Left ventricle myocardium inferior (tissue), 1 donor: Measurements from ENCODE around the gene GPC6. TPM values are rescaled to one million over a fixed set of nuclear protein-coding genes. Genes with fewer than 3 reads are reported as not detected.
A peak's percentile ranks its signal among the peaks of the same experiment; 100 is the strongest.

Experiments
- DNase-seq: peaks from one replicate; pipeline ENCODE4 v3.0.0-alpha.2; 2020
- H3K27ac ChIP-seq: fragments of 200-600 bp; replicated peaks from 2 replicates; pipeline ENCODE4 v1.8.0; 2021
- H3K27me3 ChIP-seq: fragments of 200-600 bp; 2 replicates; pipeline ENCODE4 v1.8.0; 2021; ENCODE audit warnings: low read depth
- H3K36me3 ChIP-seq: fragments of 200-600 bp; 2 replicates; pipeline ENCODE4 v1.8.0; 2021
- H3K4me1 ChIP-seq: fragments of 200-600 bp; 2 replicates; pipeline ENCODE4 v1.8.0; 2021
- H3K4me3 ChIP-seq: fragments of 200-600 bp; 2 replicates; pipeline ENCODE4 v1.8.0; 2021; ENCODE audit warnings: mild to moderate bottlenecking, moderate library complexity
- H3K9me3 ChIP-seq: fragments of 200-600 bp; replicated peaks from 2 replicates; pipeline ENCODE4 v1.8.0; 2021
- intact Hi-C: fragments of 100-400 bp; cut with micrococcal nuclease; formaldehyde crosslinking; loops from one replicate; pipeline ENCODE4 v1.11.0; 2022
- total RNA-seq: library from RNA; stranded (reverse); fragmentation: NEBNext Ultra II Directional; extraction: Animal tissue kit (Norgen Biotek cat#: 25700); gene quantifications from one replicate; pipeline ENCODE4 v1.2.1, GENCODE V29; 2021
- TF ChIP-seq, protein P1 (sequence below): fragments of 200-600 bp; IDR thresholded peaks from 2 replicates; pipeline ENCODE4 v1.8.0; 2021; ENCODE audit warnings: antibody characterized with exemption, mild to moderate bottlenecking, borderline replicate concordance
- donor health status: DM: no; HTN: yes; CAD: no; lungs with severe emphysema.

The GPC6 gene
- total RNA-seq, 1 donor from 2014 or later: 1.8 TPM

DNA sequence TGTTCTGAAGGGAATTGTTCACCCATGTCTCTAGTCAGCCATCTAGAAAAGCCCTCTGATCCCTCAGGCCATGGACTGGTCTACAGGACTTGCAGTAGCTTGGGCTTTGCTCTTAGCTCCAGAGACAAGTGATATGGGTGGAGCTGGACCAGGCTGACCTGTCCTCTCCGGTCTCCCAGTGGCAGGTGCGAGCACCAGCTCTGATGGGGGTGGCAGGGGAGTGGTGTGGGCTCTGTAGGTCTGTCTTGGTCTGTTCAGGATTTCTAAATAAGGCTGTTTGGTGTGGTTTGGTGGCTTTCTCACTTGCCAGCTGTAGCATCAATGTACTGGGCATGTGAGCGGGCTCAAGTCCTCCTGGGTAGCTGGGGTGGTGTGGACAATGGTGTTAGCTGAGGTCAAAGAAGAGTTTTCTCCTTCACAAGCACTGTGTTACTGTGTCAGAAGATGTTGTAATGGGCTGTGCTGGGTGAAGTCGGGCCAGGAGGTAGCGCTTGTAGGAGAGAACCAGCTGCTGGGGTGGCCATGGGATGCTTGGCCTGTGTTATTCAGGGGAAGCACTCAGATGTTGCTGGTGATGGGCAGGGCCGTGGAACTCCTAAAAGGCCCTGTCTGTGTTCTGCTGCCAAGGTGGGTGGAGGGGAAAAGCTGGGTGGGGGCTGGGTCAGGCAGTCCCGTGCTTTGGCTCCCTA lies 16.9 kb downstream of the GPC6 start:
- DNase-seq: no peak
- no peaks in the 10 kb centered on the region for H3K36me3 ChIP-seq
- intact Hi-C loops: no loop called here
- H3K4me1 ChIP-seq: no peaks in the 10 kb centered on the region
- H3K9me3 ChIP-seq: peaks cover 25% of the 10 kb centered on the region
- TF ChIP-seq, protein P1, sequence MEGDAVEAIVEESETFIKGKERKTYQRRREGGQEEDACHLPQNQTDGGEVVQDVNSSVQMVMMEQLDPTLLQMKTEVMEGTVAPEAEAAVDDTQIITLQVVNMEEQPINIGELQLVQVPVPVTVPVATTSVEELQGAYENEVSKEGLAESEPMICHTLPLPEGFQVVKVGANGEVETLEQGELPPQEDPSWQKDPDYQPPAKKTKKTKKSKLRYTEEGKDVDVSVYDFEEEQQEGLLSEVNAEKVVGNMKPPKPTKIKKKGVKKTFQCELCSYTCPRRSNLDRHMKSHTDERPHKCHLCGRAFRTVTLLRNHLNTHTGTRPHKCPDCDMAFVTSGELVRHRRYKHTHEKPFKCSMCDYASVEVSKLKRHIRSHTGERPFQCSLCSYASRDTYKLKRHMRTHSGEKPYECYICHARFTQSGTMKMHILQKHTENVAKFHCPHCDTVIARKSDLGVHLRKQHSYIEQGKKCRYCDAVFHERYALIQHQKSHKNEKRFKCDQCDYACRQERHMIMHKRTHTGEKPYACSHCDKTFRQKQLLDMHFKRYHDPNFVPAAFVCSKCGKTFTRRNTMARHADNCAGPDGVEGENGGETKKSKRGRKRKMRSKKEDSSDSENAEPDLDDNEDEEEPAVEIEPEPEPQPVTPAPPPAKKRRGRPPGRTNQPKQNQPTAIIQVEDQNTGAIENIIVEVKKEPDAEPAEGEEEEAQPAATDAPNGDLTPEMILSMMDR: no peak
- H3K4me3 ChIP-seq: peak overlapping the region; percentile 50
- peaks cover 14% of the 10 kb centered on the region for H3K27me3 ChIP-seq
- H3K27ac ChIP-seq: no peak overlapping the region

DNA sequence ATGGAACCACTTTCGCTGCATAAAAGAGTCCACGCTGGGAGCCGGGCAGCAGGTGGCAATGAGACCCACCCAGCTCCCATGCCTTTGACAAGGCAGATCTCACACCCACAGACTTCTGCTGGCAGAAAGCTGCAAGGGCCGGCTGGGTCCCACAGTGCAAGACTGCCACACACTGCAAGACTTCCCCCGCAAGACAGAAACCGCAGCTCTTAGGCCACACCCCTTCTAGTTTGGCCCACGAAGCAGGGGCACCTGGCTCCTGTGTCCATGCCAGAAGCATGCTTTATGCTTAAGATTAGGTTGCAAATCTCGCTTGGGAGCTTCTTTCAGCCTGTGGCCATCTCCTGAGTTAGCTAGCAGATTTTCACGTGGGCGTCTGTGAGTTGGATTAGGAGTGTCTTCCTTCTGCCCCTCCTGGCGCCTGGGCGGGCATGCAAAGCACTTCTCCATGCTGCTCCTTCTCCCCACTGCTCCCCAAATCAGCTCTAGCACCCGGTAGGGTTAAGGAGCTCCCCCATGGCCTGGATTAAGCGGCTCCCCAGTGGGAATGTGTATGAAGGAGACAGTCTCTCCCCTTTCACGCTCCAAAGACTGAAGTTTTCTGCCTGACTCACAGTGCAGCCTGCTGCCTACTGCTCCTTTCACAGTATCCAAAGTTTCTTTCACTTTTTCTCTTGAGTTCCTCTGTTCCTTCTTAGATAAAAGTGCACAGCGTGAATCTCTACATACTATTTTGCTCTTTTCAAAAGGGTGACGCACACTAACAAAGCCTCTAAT lies 17.7 kb downstream of the GPC6 start:
- H3K9me3 ChIP-seq: peaks cover 17% of the 10 kb centered on the region
- peak overlapping the region; percentile 50 for H3K4me3 ChIP-seq
- peaks cover 14% of the 10 kb centered on the region for H3K27me3 ChIP-seq
- no peaks in the 10 kb centered on the region for H3K36me3 ChIP-seq
- H3K4me1 ChIP-seq: no peaks in the 10 kb centered on the region
- no peak overlapping the region for H3K27ac ChIP-seq
- intact Hi-C loops: no loop called here
- DNase-seq: no peak
- TF ChIP-seq, protein P1: no peak

DNA sequence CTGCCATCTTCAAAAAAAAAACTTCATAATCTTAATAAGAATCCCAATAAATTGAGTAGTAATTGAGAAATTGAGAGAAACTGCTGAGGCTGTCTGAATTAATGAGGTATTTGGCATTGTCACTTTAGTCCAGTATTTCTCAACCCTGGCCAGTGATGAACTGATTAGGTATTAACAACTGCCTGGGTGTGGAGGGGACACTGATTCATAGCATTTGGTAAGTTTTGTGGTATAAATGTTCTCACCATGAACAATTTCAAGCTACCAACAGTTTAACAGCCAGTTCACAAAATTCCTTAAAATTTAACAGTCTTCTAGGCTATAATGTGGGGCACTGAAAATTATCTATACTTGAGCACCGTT lies 18.3 kb downstream of the GPC6 start:
- peaks cover 11% of the 10 kb centered on the region for H3K9me3 ChIP-seq
- intact Hi-C loops: no loop called here
- H3K4me1 ChIP-seq: no peaks in the 10 kb centered on the region
- H3K27me3 ChIP-seq: peaks cover 14% of the 10 kb centered on the region
- H3K36me3 ChIP-seq: no peaks in the 10 kb centered on the region
- peak overlapping the region; percentile 50 for H3K4me3 ChIP-seq
- DNase-seq: no peak
- H3K27ac ChIP-seq: no peak overlapping the region
- TF ChIP-seq, protein P1: no peak

DNA sequence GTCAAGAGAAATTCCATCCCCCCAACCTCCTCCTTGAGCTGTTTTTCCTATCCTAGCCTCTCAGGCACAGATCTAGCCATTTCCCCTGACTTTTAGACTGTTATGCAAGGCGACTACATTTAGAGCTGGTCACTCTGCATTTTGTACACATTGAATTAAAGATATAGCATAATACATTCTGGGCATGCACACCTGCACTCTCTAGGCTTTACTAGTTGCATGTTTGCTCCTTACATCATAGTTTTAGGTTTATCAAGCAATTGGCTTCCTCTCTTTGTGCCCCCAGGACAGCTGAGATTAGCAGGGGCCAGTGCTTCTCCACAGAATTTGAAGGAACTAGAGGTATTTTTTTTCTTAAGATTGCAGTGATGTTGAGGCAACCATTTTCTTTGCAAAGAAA lies 19.5 kb downstream of the GPC6 start:
- Histone ChIP-seq H3K27ac (no peak overlapping the region), H3K36me3 (no peaks in the 10 kb centered on the region), H3K27me3 (peaks cover 14% of the 10 kb centered on the region), H3K4me1 (no peaks in the 10 kb centered on the region), H3K9me3 (no peaks in the 10 kb centered on the region), H3K4me3 (no peak overlapping the region)
- TF ChIP-seq, protein P1: no peak
- no peak for DNase-seq
- intact Hi-C loops: no loop called here

DNA sequence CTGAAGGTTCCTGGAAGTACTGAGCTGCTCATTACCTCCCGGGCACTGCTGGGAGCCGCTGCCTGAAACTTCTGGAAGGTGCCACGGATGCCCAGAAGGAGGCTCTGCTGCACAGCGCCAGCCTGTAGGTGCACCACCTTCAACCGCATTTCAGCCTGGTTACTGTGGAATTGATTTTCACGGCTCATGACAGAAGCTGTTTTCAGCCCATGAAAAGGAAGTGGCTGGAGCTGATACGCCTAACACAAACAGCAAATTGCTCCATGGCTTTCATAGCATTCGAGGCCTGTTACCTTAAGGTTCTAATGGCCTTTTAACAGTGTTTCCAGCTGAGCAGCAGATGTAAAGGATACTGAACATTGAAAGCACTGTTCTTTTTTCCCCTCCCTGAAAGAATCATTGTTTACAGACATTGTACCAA lies 22.0 kb downstream of the GPC6 start:
- Histone ChIP-seq H3K9me3 (no peaks in the 10 kb centered on the region), H3K4me1 (no peaks in the 10 kb centered on the region), H3K27ac (no peak overlapping the region), H3K36me3 (no peaks in the 10 kb centered on the region), H3K4me3 (no peak overlapping the region), H3K27me3 (peaks cover 3% of the 10 kb centered on the region)
- DNase-seq: no peak
- intact Hi-C loops: no loop called here
- TF ChIP-seq, protein P1: no peak
